Measurements from ENCODE around the gene FAM209A. TPM values are rescaled to one million over a fixed set of nuclear protein-coding genes. Genes with fewer than 3 reads are reported as not detected.
"Not testable (repeated sequence)": the region's sequence is repeated elsewhere in the genome, so short reads cannot be mapped to it uniquely, and the experiment has no call there.

The FAM209A gene
- 0.13 TPM for polyA plus RNA-seq (2013, experiment 1 of 2)
- polyA plus RNA-seq (2013, experiment 2 of 2) = 0.07 TPM

GRCh38 chr20:56524444-56524843 is at the start of gene FAM209A:
Gene FAM209A, plus strand, starts transcription at chr20:56524744. Its CDS starts 65 bp downstream, at chr20:56524809.
- not testable (repeated sequence) for H3K9ac ChIP-seq (ENCODE audit: low read length); H3K27ac ChIP-seq (ENCODE audit: low read depth, low read length); H3K4ac ChIP-seq (ENCODE audit: low read depth, low read length); H2BK5ac ChIP-seq (ENCODE audit: low read length); H3K56ac ChIP-seq (ENCODE audit: low read length); H3K18ac ChIP-seq (ENCODE audit: low read length); H3K79me1 ChIP-seq (ENCODE audit: low read length); H2BK15ac ChIP-seq (replicated peaks; ENCODE audit: low read depth); H2AK5ac ChIP-seq (ENCODE audit: low read length); H4K5ac ChIP-seq (ENCODE audit: low read length); DNase-seq; H3K79me2 ChIP-seq (ENCODE audit: control insufficient read depth, insufficient read depth, low read length); H3K4me2 ChIP-seq (ENCODE audit: low read length); H3K4me3 ChIP-seq (ENCODE audit: low read length); H2BK120ac ChIP-seq (ENCODE audit: low read depth, low read length); H3K4me1 ChIP-seq (ENCODE audit: control insufficient read depth, low read depth, low read length); H3K27me3 ChIP-seq (ENCODE audit: insufficient read depth, low read length, poor library complexity); H3K36me3 ChIP-seq (ENCODE audit: control insufficient read depth, insufficient read depth, low read length); H4K8ac ChIP-seq (ENCODE audit: low read depth, low read length); H3K23ac ChIP-seq (ENCODE audit: low read length)
- no CpG with 5 or more reads among the region's 7 CpGs for whole genome bisulfite sequencing (ENCODE audit: extremely low coverage, insufficient coverage, low lambda C conversion rate)

- H3K56ac ChIP-seq (ENCODE audit: low read length) = no peak overlapping the region
- H2BK5ac ChIP-seq (ENCODE audit: low read length) = no peak overlapping the region
Measured at GRCh38 chr20:56483970-56484369, 40.6 kb upstream of the FAM209A start.

GRCh38 chr20:56487216-56487615 is 37.3 kb upstream of the FAM209A start:
- H3K4me1 ChIP-seq (ENCODE audit: control insufficient read depth, low read depth, low read length) = no peaks in the 10 kb centered on the region
- H3K79me1 ChIP-seq (ENCODE audit: low read length) = peaks cover 1% of the 10 kb centered on the region
- H3K27me3 ChIP-seq (ENCODE audit: insufficient read depth, low read length, poor library complexity) = no peaks in the 10 kb centered on the region
- no peak overlapping the region for H2BK120ac ChIP-seq (ENCODE audit: low read depth, low read length)
- no peak overlapping the region for H4K8ac ChIP-seq (ENCODE audit: low read depth, low read length)
- H3K4ac ChIP-seq (ENCODE audit: low read depth, low read length) = no peak overlapping the region
- H3K27ac ChIP-seq (ENCODE audit: low read depth, low read length) = no peak overlapping the region
- H3K23ac ChIP-seq (ENCODE audit: low read length) = no peak overlapping the region
- no peak overlapping the region for H3K4me3 ChIP-seq (ENCODE audit: low read length)
- H3K9ac ChIP-seq (ENCODE audit: low read length) = no peak overlapping the region
- H3K36me3 ChIP-seq (ENCODE audit: control insufficient read depth, insufficient read depth, low read length) = peaks cover 7% of the 10 kb centered on the region
- no peak overlapping the region for H3K56ac ChIP-seq (ENCODE audit: low read length)
- H2BK15ac ChIP-seq (replicated peaks; ENCODE audit: low read depth) = no peak overlapping the region
- DNase-seq = no peak
- H3K79me2 ChIP-seq (ENCODE audit: control insufficient read depth, insufficient read depth, low read length) = no peaks in the 10 kb centered on the region
- no CpG with 5 or more reads among the region's 11 CpGs for WGBS (ENCODE audit: extremely low coverage, insufficient coverage, low lambda C conversion rate)
- no peak overlapping the region for H3K4me2 ChIP-seq (ENCODE audit: low read length)
- H4K5ac ChIP-seq (ENCODE audit: low read length) = no peak overlapping the region
- H2AK5ac ChIP-seq (ENCODE audit: low read length) = no peak overlapping the region
- H2BK5ac ChIP-seq (ENCODE audit: low read length) = no peak overlapping the region
- H3K18ac ChIP-seq (ENCODE audit: low read length) = no peak overlapping the region

More at GRCh38 chr20:56483970-56484369, 40.6 kb upstream of the FAM209A start:
- no peak overlapping the region for H3K4ac ChIP-seq (ENCODE audit: low read depth, low read length)
- no peak overlapping the region for H3K23ac ChIP-seq (ENCODE audit: low read length)
- H3K79me2 ChIP-seq (ENCODE audit: control insufficient read depth, insufficient read depth, low read length) = no peaks in the 10 kb centered on the region
- no CpG with 5 or more reads among the region's 7 CpGs for WGBS (ENCODE audit: extremely low coverage, insufficient coverage, low lambda C conversion rate)
- no peak overlapping the region for H3K27ac ChIP-seq (ENCODE audit: low read depth, low read length)
- H4K8ac ChIP-seq (ENCODE audit: low read depth, low read length) = no peak overlapping the region
- H3K4me2 ChIP-seq (ENCODE audit: low read length) = no peak overlapping the region
- no peaks in the 10 kb centered on the region for H3K4me1 ChIP-seq (ENCODE audit: control insufficient read depth, low read depth, low read length)
- no peak overlapping the region for H3K18ac ChIP-seq (ENCODE audit: low read length)
- DNase-seq = no peak
- H3K9ac ChIP-seq (ENCODE audit: low read length) = no peak overlapping the region
- H2BK15ac ChIP-seq (replicated peaks; ENCODE audit: low read depth) = no peak overlapping the region
- H4K5ac ChIP-seq (ENCODE audit: low read length) = no peak overlapping the region
- no peak overlapping the region for H3K4me3 ChIP-seq (ENCODE audit: low read length)
- H3K27me3 ChIP-seq (ENCODE audit: insufficient read depth, low read length, poor library complexity) = no peaks in the 10 kb centered on the region
- H2AK5ac ChIP-seq (ENCODE audit: low read length) = no peak overlapping the region
- H2BK120ac ChIP-seq (ENCODE audit: low read depth, low read length) = no peak overlapping the region
- H3K36me3 ChIP-seq (ENCODE audit: control insufficient read depth, insufficient read depth, low read length) = peaks cover 7% of the 10 kb centered on the region
- peaks cover 1% of the 10 kb centered on the region for H3K79me1 ChIP-seq (ENCODE audit: low read length)

- Histone ChIP-seq H3K79me2 (ENCODE audit: control insufficient read depth, insufficient read depth, low read length) (no peaks in the 10 kb centered on the region), H3K4me1 (ENCODE audit: control insufficient read depth, low read depth, low read length) (no peaks in the 10 kb centered on the region), H3K4ac (ENCODE audit: low read depth, low read length) (no peak overlapping the region), H2BK5ac (ENCODE audit: low read length) (no peak overlapping the region), H4K5ac (ENCODE audit: low read length) (no peak overlapping the region), H3K79me1 (ENCODE audit: low read length) (peaks cover 1% of the 10 kb centered on the region), H3K18ac (ENCODE audit: low read length) (no peak overlapping the region), H3K56ac (ENCODE audit: low read length) (no peak overlapping the region), H2AK5ac (ENCODE audit: low read length) (no peak overlapping the region), H3K9ac (ENCODE audit: low read length) (no peak overlapping the region), H3K36me3 (ENCODE audit: control insufficient read depth, insufficient read depth, low read length) (peaks cover 6% of the 10 kb centered on the region), H2BK120ac (ENCODE audit: low read depth, low read length) (no peak overlapping the region), H3K27ac (ENCODE audit: low read depth, low read length) (no peak overlapping the region), H2BK15ac (replicated peaks; ENCODE audit: low read depth) (no peak overlapping the region), H3K23ac (ENCODE audit: low read length) (no peak overlapping the region), H4K8ac (ENCODE audit: low read depth, low read length) (no peak overlapping the region), H3K4me3 (ENCODE audit: low read length) (no peak overlapping the region), H3K27me3 (ENCODE audit: insufficient read depth, low read length, poor library complexity) (no peaks in the 10 kb centered on the region), H3K4me2 (ENCODE audit: low read length) (no peak overlapping the region)
- DNase-seq = no peak
- no CpG with 5 or more reads among the region's 5 CpGs for WGBS (ENCODE audit: extremely low coverage, insufficient coverage, low lambda C conversion rate)
Measured at GRCh38 chr20:56488566-56488965, 36.0 kb upstream of the FAM209A start.

- Histone ChIP-seq H2AK5ac (ENCODE audit: low read length) (no peak overlapping the region), H3K56ac (ENCODE audit: low read length) (no peak overlapping the region), H3K36me3 (ENCODE audit: control insufficient read depth, insufficient read depth, low read length) (no peaks in the 10 kb centered on the region), H3K27ac (ENCODE audit: low read depth, low read length) (no peak overlapping the region), H3K9ac (ENCODE audit: low read length) (no peak overlapping the region), H3K4ac (ENCODE audit: low read depth, low read length) (no peak overlapping the region), H4K8ac (ENCODE audit: low read depth, low read length) (no peak overlapping the region), H4K5ac (ENCODE audit: low read length) (no peak overlapping the region), H2BK15ac (replicated peaks; ENCODE audit: low read depth) (no peak overlapping the region), H2BK120ac (ENCODE audit: low read depth, low read length) (no peak overlapping the region), H2BK5ac (ENCODE audit: low read length) (no peak overlapping the region), H3K18ac (ENCODE audit: low read length) (no peak overlapping the region), H3K23ac (ENCODE audit: low read length) (no peak overlapping the region), H3K79me1 (ENCODE audit: low read length) (no peaks in the 10 kb centered on the region), H3K4me2 (ENCODE audit: low read length) (no peak overlapping the region), H3K27me3 (ENCODE audit: insufficient read depth, low read length, poor library complexity) (no peaks in the 10 kb centered on the region), H3K4me1 (ENCODE audit: control insufficient read depth, low read depth, low read length) (no peaks in the 10 kb centered on the region), H3K79me2 (ENCODE audit: control insufficient read depth, insufficient read depth, low read length) (no peaks in the 10 kb centered on the region), H3K4me3 (ENCODE audit: low read length) (no peak overlapping the region)
- WGBS (ENCODE audit: extremely low coverage, insufficient coverage, low lambda C conversion rate) = no CpG with 5 or more reads among the region's 1 CpG
- no peak for DNase-seq
Measured at GRCh38 chr20:56501116-56501515, 23.4 kb upstream of the FAM209A start.

GRCh38 chr20:56503916-56504315 is 20.6 kb upstream of the FAM209A start:
- H3K27me3 ChIP-seq (ENCODE audit: insufficient read depth, low read length, poor library complexity) = no peaks in the 10 kb centered on the region
- H2BK120ac ChIP-seq (ENCODE audit: low read depth, low read length) = no peak overlapping the region
- H3K27ac ChIP-seq (ENCODE audit: low read depth, low read length) = no peak overlapping the region
- no peak overlapping the region for H2BK15ac ChIP-seq (replicated peaks; ENCODE audit: low read depth)
- H3K79me1 ChIP-seq (ENCODE audit: low read length) = no peaks in the 10 kb centered on the region
- no peak overlapping the region for H3K4me3 ChIP-seq (ENCODE audit: low read length)
- no peak overlapping the region for H3K18ac ChIP-seq (ENCODE audit: low read length)
- no peak overlapping the region for H3K23ac ChIP-seq (ENCODE audit: low read length)
- no CpG with 5 or more reads among the region's 8 CpGs for WGBS (ENCODE audit: extremely low coverage, insufficient coverage, low lambda C conversion rate)
- H3K79me2 ChIP-seq (ENCODE audit: control insufficient read depth, insufficient read depth, low read length) = no peaks in the 10 kb centered on the region
- no peaks in the 10 kb centered on the region for H3K4me1 ChIP-seq (ENCODE audit: control insufficient read depth, low read depth, low read length)
- no peak overlapping the region for H4K8ac ChIP-seq (ENCODE audit: low read depth, low read length)
- no peak overlapping the region for H3K4me2 ChIP-seq (ENCODE audit: low read length)
- no peak overlapping the region for H3K4ac ChIP-seq (ENCODE audit: low read depth, low read length)
- H3K56ac ChIP-seq (ENCODE audit: low read length) = no peak overlapping the region
- no peak overlapping the region for H2AK5ac ChIP-seq (ENCODE audit: low read length)
- H3K9ac ChIP-seq (ENCODE audit: low read length) = no peak overlapping the region
- no peak overlapping the region for H4K5ac ChIP-seq (ENCODE audit: low read length)
- peak; percentile 4 for DNase-seq
- H3K36me3 ChIP-seq (ENCODE audit: control insufficient read depth, insufficient read depth, low read length) = no peaks in the 10 kb centered on the region
- H2BK5ac ChIP-seq (ENCODE audit: low read length) = no peak overlapping the region
